K562 (cell line): ENCODE results near the gene ATXN7L1. TPM values are rescaled to one million over a fixed set of nuclear protein-coding genes. Genes with fewer than 3 reads are reported as not detected.

Source experiments
- ATAC-seq: fragments of 200-7000 bp; cut with Tn5 transposase; 3 replicates; pipeline ENCODE4 v1.9.1; 2020; ENCODE audit warnings: moderate library complexity
- BruUV-seq: library from RNA; stranded (reverse); fragments of 400-500 nt; replicated peaks from 2 replicates; lab custom pipeline; 2021; lab: Mats Ljungman, UMichigan
- CTCF ChIA-PET: fragments of 300-600 bp; formaldehyde crosslinking; extraction: SDS; loops from one replicate; lab custom pipeline; 2021; ENCODE audit warnings: low intra/inter-chr PET ratio; lab: Yijun Ruan, JAX
- POLR2A ChIA-PET: fragments of 300-600, 350-650 bp; sonication (Branson Sonifier 250); formaldehyde crosslinking; extraction: SDS; loops from one replicate; lab custom pipeline; 2021; ENCODE audit warnings: antibody characterized with exemption, inconsistent platforms; lab: Yijun Ruan, JAX
- DNase-seq, 4 experiments: peaks; one replicate each; pipeline versions ENCODE4 v3.0.0 to v3.0.0-alpha.2; 2011 to 2018; ENCODE audit warnings: low spot score in 3 of 4, mixed read lengths in 3 of 4; ENCODE audit errors: extremely low read depth in 1 of 4
- FAIRE-seq: peaks from 2 replicates; lab custom pipeline; 2011; peaks lifted over from hg19 to GRCh38; lab: Jason Lieb, UNC
- H2AFZ ChIP-seq: 2 replicates; pipeline ENCODE4 v1.6.0; 2011; ENCODE audit warnings: low read depth, low read length, control low read depth, inconsistent platforms
- H3K27ac ChIP-seq: fragments of 200-600 bp; 3 replicates; pipeline ENCODE4 v1.8.0; 2011; ENCODE audit warnings: low read depth, mild to moderate bottlenecking, control low read depth, inconsistent platforms, low read length, moderate library complexity, mixed read lengths; ENCODE audit errors: extremely low read depth
- H3K27me3 ChIP-seq, 2 experiments: fragments of 300-600 bp in 1 of 2; 2 replicates in 1 of 2; 3 replicates in 1 of 2; pipeline versions ENCODE4 v1.6.0 to v1.8.0; 2011; ENCODE audit warnings: inconsistent platforms in 2 of 2, low read length in 2 of 2, mild to moderate bottlenecking in 1 of 2, mixed read lengths in 1 of 2, moderate library complexity in 1 of 2; ENCODE audit not compliant: control insufficient read depth in 2 of 2, insufficient read depth in 2 of 2
- H3K36me3 ChIP-seq: fragments of 300-600 bp; 3 replicates; pipeline ENCODE4 v1.8.0; 2011; ENCODE audit warnings: mild to moderate bottlenecking, low read length, inconsistent platforms; ENCODE audit not compliant: control insufficient read depth, insufficient read depth
- H3K4me1 ChIP-seq, 2 experiments: fragments of 200-600 bp in 1 of 2; replicated peaks in 1 of 2; 2 replicates in 1 of 2; 3 replicates in 1 of 2; pipeline versions ENCODE4 v1.5.1 to v1.8.0; 2011; ENCODE audit warnings: inconsistent platforms in 2 of 2, low read length in 2 of 2, mild to moderate bottlenecking in 1 of 2, mixed read lengths in 1 of 2, moderate library complexity in 1 of 2; ENCODE audit not compliant: control insufficient read depth in 2 of 2, insufficient read depth in 2 of 2
- H3K4me2 ChIP-seq: 2 replicates; pipeline ENCODE4 v1.6.1; 2011; ENCODE audit warnings: low read length, control low read depth, inconsistent platforms, mixed read lengths; ENCODE audit not compliant: insufficient read depth
- H3K4me3 ChIP-seq: fragments of 200-600 bp; sonication (generic), shearing (Covaris generic); 2 replicates; pipeline ENCODE4 v1.5.1; 2016; ENCODE audit warnings: control low read depth, inconsistent platforms
- H3K79me2 ChIP-seq: fragments of 200-600 bp; 3 replicates; pipeline ENCODE4 v1.8.0; 2011; ENCODE audit warnings: low read length, inconsistent platforms; ENCODE audit not compliant: control insufficient read depth, insufficient read depth
- H3K9ac ChIP-seq, 2 experiments: 2 replicates each; pipeline versions ENCODE4 v1.6.0 to v1.6.1; 2011; ENCODE audit warnings: low read depth in 2 of 2, low read length in 2 of 2, control low read depth in 1 of 2, inconsistent platforms in 1 of 2, mild to moderate bottlenecking in 1 of 2, mixed read lengths in 1 of 2; ENCODE audit not compliant: insufficient read depth in 1 of 2
- H3K9me1 ChIP-seq: one replicate; pipeline ENCODE4 v1.6.0; 2011; ENCODE audit warnings: inconsistent platforms, mild to moderate bottlenecking, low read length, moderate library complexity; ENCODE audit not compliant: control insufficient read depth, insufficient read depth
- H3K9me3 ChIP-seq: replicated peaks from 2 replicates; pipeline ENCODE4 v1.5.1; 2011; ENCODE audit warnings: low read depth, low read length, inconsistent platforms; ENCODE audit not compliant: control insufficient read depth, insufficient read depth
- H4K20me1 ChIP-seq: replicated peaks from 2 replicates; pipeline ENCODE4 v1.6.1; 2011; ENCODE audit warnings: low read length, inconsistent platforms, mixed read lengths; ENCODE audit not compliant: control insufficient read depth, insufficient read depth
- E2F5 ChIP-seq: sonication (generic); formaldehyde crosslinking; IDR thresholded peaks from 2 replicates; pipeline ENCODE4 v1.8.0; 2022; ENCODE audit warnings: mild to moderate bottlenecking, missing genetic modification reagents
- FOS ChIP-seq: IDR thresholded peaks from 3 replicates; pipeline ENCODE4 v1.6.1; 2011; ENCODE audit not compliant: insufficient read length; ENCODE audit errors: extremely low read depth
- MAFF ChIP-seq: IDR thresholded peaks from 2 replicates; pipeline ENCODE4 v1.6.1; 2012; ENCODE audit warnings: low read length, improper control_type of control experiment
- MXD1 ChIP-seq: fragments of 250-450 bp; sonication (Bioruptor Pico); IDR thresholded peaks from 2 replicates; pipeline ENCODE4 v1.8.0; 2021; ENCODE audit warnings: borderline replicate concordance, mild to moderate bottlenecking, moderate library complexity; ENCODE audit not compliant: poor library complexity, severe bottlenecking
- NFE2 ChIP-seq: IDR thresholded peaks from 2 replicates; pipeline ENCODE4 v1.6.1; 2014; ENCODE audit warnings: antibody characterized with exemption, low read depth
- SAP30 ChIP-seq: fragments of 200-600 bp; sonication (generic); IDR thresholded peaks from 2 replicates; pipeline ENCODE4 v1.6.1; 2012; ENCODE audit warnings: borderline replicate concordance, low read depth, mild to moderate bottlenecking, moderate library complexity, low read length, control low read depth, inconsistent platforms; ENCODE audit not compliant: insufficient read depth, poor library complexity, severe bottlenecking
- TAF1 ChIP-seq: IDR thresholded peaks from 2 replicates; pipeline ENCODE4 v1.6.1; 2011; ENCODE audit warnings: mild to moderate bottlenecking, low read length, moderate library complexity; ENCODE audit not compliant: insufficient read depth, control insufficient read depth, severe bottlenecking; ENCODE audit errors: extremely low read depth
- ZNF445 ChIP-seq: fragments of 250-450 bp; sonication (Bioruptor Pico); IDR thresholded peaks from 2 replicates; pipeline ENCODE4 v1.4.0; 2020; ENCODE audit warnings: low read depth, mild to moderate bottlenecking, moderate library complexity
- ZNF699 ChIP-seq: fragments of 250-450 bp; sonication (Bioruptor Pico); IDR thresholded peaks from 2 replicates; pipeline ENCODE4 v1.8.0; 2021; ENCODE audit warnings: mild to moderate bottlenecking, moderate library complexity; ENCODE audit not compliant: insufficient replicate concordance
- WGBS: fragments of 100-300 bp; shearing (Covaris generic); methylation state at CpG from one replicate; pipeline ENCODE4 v1.1.6; 2016; ENCODE audit warnings: low coverage, mixed read lengths; ENCODE audit not compliant: insufficient coverage; ENCODE audit errors: missing lambda C conversion rate; 5-methylcytosine and 5-hydroxymethylcytosine counted together
- in situ Hi-C: fragments of 300-500 bp; cut with MboI; formaldehyde crosslinking; loops from 4 replicates; pipeline ENCODE4 v1.15.0; 2018; ENCODE audit warnings: inconsistent platforms, mixed read lengths
- intact Hi-C: fragments of 100-400 bp; cut with micrococcal nuclease; formaldehyde crosslinking; loops from 2 replicates; pipeline ENCODE4 v1.14.2; 2022
- polyA plus RNA-seq, 8 experiments: library from polyadenylated mRNA; depleted of rRNA in 4 of 8; stranded (reverse) in 5 of 8; unstranded in 3 of 8; fragments of >200 nt; fragmentation: Nextera tagmentation in 2 of 8; fragmentation: Illumina TruSeq in 1 of 8; extraction: Ambion mirVana in 2 of 8; extraction: Trizol in 1 of 8; gene quantifications; 2 replicates each; pipeline versions ENCODE4 v1.2.1 to v1.2.3, GENCODE V29; 2011 to 2014; ENCODE audit warnings: inconsistent platforms in 1 of 8, missing spikeins in 1 of 8
- total RNA-seq, 7 experiments: library from RNA; depleted of rRNA in 6 of 7; stranded (reverse); fragments of >200 nt in 6 of 7; fragmentation: Illumina TruSeq in 2 of 7; extraction: Trizol in 2 of 7; gene quantifications; 2 replicates each; pipeline versions ENCODE4 v1.2.1 to v1.2.3, GENCODE V29; 2011 to 2021; ENCODE audit warnings: low replicate concordance in 1 of 7

ATXN7L1 gene
- total and polyA plus RNA-seq, 9 of the 15 experiments (the other 6 are each of a cell fraction or from before 2014, with no cell fraction given): 6.6 to 13.7 (median 10.7) TPM

GRCh38 chr7:105794741-105795729 lies 81.4 kb downstream of the ATXN7L1 start:
- Histone ChIP-seq H3K9me1 (no peaks in the 10 kb centered on the region), H3K4me1 (no peaks in the 10 kb centered on the region), H4K20me1 (peaks cover 18% of the 10 kb centered on the region), H3K27me3 (peaks cover 0 to 20% of the 10 kb centered on the region in 2 experiments; a peak in 3 of 5 replicates), H3K9me3 (no peaks in the 10 kb centered on the region), H3K36me3 (no peaks in the 10 kb centered on the region), H3K4me3 (no peak overlapping the region), H2AFZ (no peak overlapping the region), H3K79me2 (no peaks in the 10 kb centered on the region), H3K9ac (no peak overlapping the region), H3K27ac (no peak overlapping the region), H3K4me2 (no peak overlapping the region)
- 27% methylated on average over 8 of the region's 8 CpGs for WGBS
- TF ChIP-seq MAFF (no peak), E2F5 (CRISPR knock-in tag) (no peak), ZNF699 (CRISPR knock-in tag) (no peak), MXD1 (CRISPR knock-in tag) (no peak), FOS (no peak), SAP30 (no peak), NFE2 (no peak), TAF1 (no peak), ZNF445 (CRISPR knock-in tag) (no peak)
- BruUV-seq: no TSS peak
- in situ Hi-C loops (no loop called here), intact Hi-C loops (no loop called here)
- FAIRE-seq (no peak), DNase-seq (no peak), ATAC-seq (no peak)
- ChIA-PET CTCF (no interaction called here), POLR2A (interaction anchor here (1.2 kb wide), 1 partner anchor 8 kb away, joined by 3 read pairs; no protein-coding TSS in a partner anchor)
